H9 (cell line): ENCODE data around the gene WDR7. TPM values are rescaled to one million over a fixed set of nuclear protein-coding genes. Genes with fewer than 3 reads are reported as not detected.

Experiments used
- DNase-seq: peaks from one replicate; pipeline ENCODE4 v3.0.0-alpha.2; 2017
- H2AFZ ChIP-seq: one replicate; pipeline ENCODE4 v1.6.1; 2013; ENCODE audit warnings: mild to moderate bottlenecking, low read length, control low read depth, moderate library complexity
- H2AK5ac ChIP-seq: 2 replicates; pipeline ENCODE4 v1.6.1; 2013; ENCODE audit warnings: low read length, control low read depth, mixed read lengths; ENCODE audit not compliant: insufficient read length
- H2BK120ac ChIP-seq: one replicate; pipeline ENCODE4 v1.6.1; 2013; ENCODE audit warnings: low read depth, mild to moderate bottlenecking, low read length, control low read depth, inconsistent platforms; ENCODE audit not compliant: poor library complexity, severe bottlenecking
- H2BK12ac ChIP-seq: 2 replicates; pipeline ENCODE4 v1.6.1; 2013; ENCODE audit warnings: low read length, control low read depth, mixed read lengths, low read depth; ENCODE audit not compliant: insufficient read length
- H2BK15ac ChIP-seq: 2 replicates; pipeline ENCODE4 v1.6.1; 2013; ENCODE audit warnings: low read depth, low read length, control low read depth
- H2BK20ac ChIP-seq: one replicate; pipeline ENCODE4 v1.6.1; 2013; ENCODE audit warnings: low read depth, mild to moderate bottlenecking, low read length, control low read depth, inconsistent platforms; ENCODE audit not compliant: poor library complexity, severe bottlenecking
- H2BK5ac ChIP-seq: 2 replicates; pipeline ENCODE4 v1.6.1; 2013; ENCODE audit warnings: low read length, control low read depth, mixed read lengths; ENCODE audit not compliant: insufficient read length
- H3K14ac ChIP-seq: 2 replicates; pipeline ENCODE4 v1.6.1; 2013; ENCODE audit warnings: low read length, control low read depth; ENCODE audit not compliant: insufficient read depth
- H3K18ac ChIP-seq: 2 replicates; pipeline ENCODE4 v1.6.1; 2013; ENCODE audit warnings: low read depth, mild to moderate bottlenecking, mixed read lengths, low read length, control low read depth; ENCODE audit not compliant: insufficient read length
- H3K23ac ChIP-seq: 2 replicates; pipeline ENCODE4 v1.6.1; 2013; ENCODE audit warnings: low read length, control low read depth, mixed read lengths, low read depth; ENCODE audit not compliant: insufficient read length
- H3K23me2 ChIP-seq: 2 replicates; pipeline ENCODE4 v1.6.1; 2013; ENCODE audit warnings: low read depth, mild to moderate bottlenecking, mixed read lengths, low read length, control low read depth; ENCODE audit not compliant: insufficient read length, poor library complexity, severe bottlenecking
- H3K27ac ChIP-seq: 2 replicates; pipeline ENCODE4 v1.5.1; 2013; ENCODE audit warnings: low read length, control low read depth, mixed read lengths, low read depth; ENCODE audit not compliant: insufficient read length
- H3K27me3 ChIP-seq: 2 replicates; pipeline ENCODE4 v1.6.1; 2013; ENCODE audit warnings: low read length, control low read depth, inconsistent platforms; ENCODE audit not compliant: insufficient read depth
- H3K4ac ChIP-seq: 2 replicates; pipeline ENCODE4 v1.6.1; 2013; ENCODE audit warnings: low read depth, mild to moderate bottlenecking, control low read depth, inconsistent platforms, low read length, moderate library complexity
- H3K4me1 ChIP-seq: 2 replicates; pipeline ENCODE4 v1.6.1; 2013; ENCODE audit warnings: low read length, control low read depth, inconsistent platforms; ENCODE audit not compliant: insufficient read depth
- H3K4me2 ChIP-seq: 2 replicates; pipeline ENCODE4 v1.6.1; 2013; ENCODE audit warnings: low read length, control low read depth, mixed read lengths; ENCODE audit not compliant: insufficient read length, insufficient read depth
- H3K56ac ChIP-seq: 2 replicates; pipeline ENCODE4 v1.6.1; 2013; ENCODE audit warnings: low read depth, mild to moderate bottlenecking, mixed read lengths, low read length, control low read depth; ENCODE audit not compliant: insufficient read length
- H3K79me1 ChIP-seq: 2 replicates; pipeline ENCODE4 v1.6.1; 2013; ENCODE audit warnings: low read depth, mild to moderate bottlenecking, moderate library complexity, low read length, control low read depth, inconsistent platforms; ENCODE audit not compliant: insufficient read depth, poor library complexity, severe bottlenecking
- H3K79me2 ChIP-seq: 2 replicates; pipeline ENCODE4 v1.6.1; 2013; ENCODE audit warnings: low read length, control low read depth, inconsistent platforms; ENCODE audit not compliant: insufficient read depth
- H3K9ac ChIP-seq: 2 replicates; pipeline ENCODE4 v1.6.1; 2013; ENCODE audit warnings: low read length, control low read depth, mixed read lengths; ENCODE audit not compliant: insufficient read length; ENCODE audit errors: extremely low read depth
- H3K9me3 ChIP-seq: one replicate; pipeline ENCODE4 v1.6.1; 2013; ENCODE audit warnings: low read depth, low read length, inconsistent platforms; ENCODE audit not compliant: control insufficient read depth
- H3T11ph ChIP-seq: one replicate; pipeline ENCODE4 v1.6.1; 2013; ENCODE audit warnings: mild to moderate bottlenecking, low read length, control low read depth, inconsistent platforms
- H4K20me1 ChIP-seq: one replicate; pipeline ENCODE4 v1.6.1; 2013; ENCODE audit not compliant: control insufficient read depth, insufficient read length, insufficient read depth
- H4K5ac ChIP-seq: 2 replicates; pipeline ENCODE4 v1.6.1; 2013; ENCODE audit warnings: low read depth, mild to moderate bottlenecking, mixed read lengths, low read length, control low read depth; ENCODE audit not compliant: insufficient read length
- H4K8ac ChIP-seq: replicated peaks from 2 replicates; pipeline ENCODE4 v1.6.1; 2013; ENCODE audit warnings: low read length, control low read depth, mixed read lengths, low read depth; ENCODE audit not compliant: insufficient read length
- H4K91ac ChIP-seq: 2 replicates; pipeline ENCODE4 v1.6.1; 2013; ENCODE audit warnings: low read depth, mild to moderate bottlenecking, moderate library complexity, mixed read lengths, low read length, control low read depth; ENCODE audit not compliant: insufficient read length
- H3K27ac Mint-ChIP-seq, 3 experiments: 2 replicates in 2 of 3; 3 replicates in 1 of 3; pipeline ENCODE4 v1.8.0; 2020 to 2021; ENCODE audit warnings: mixed read lengths in 3 of 3, mild to moderate bottlenecking in 1 of 3, moderate library complexity in 1 of 3
- H3K27me3 Mint-ChIP-seq: 2 replicates; pipeline ENCODE4 v1.8.0; 2021; ENCODE audit warnings: low read depth, mild to moderate bottlenecking, moderate library complexity, mixed read lengths
- H3K36me3 Mint-ChIP-seq, 3 experiments: 2 replicates in 2 of 3; 3 replicates in 1 of 3; pipeline ENCODE4 v1.8.0; 2020 to 2021; ENCODE audit warnings: low read depth in 3 of 3, mixed read lengths in 3 of 3; ENCODE audit not compliant: insufficient read depth in 1 of 3
- H3K4me1 Mint-ChIP-seq, 2 experiments: 2 replicates each; pipeline ENCODE4 v1.8.0; 2020; ENCODE audit warnings: mixed read lengths in 2 of 2
- H3K4me3 Mint-ChIP-seq, 2 experiments: 2 replicates in 1 of 2; 3 replicates in 1 of 2; pipeline ENCODE4 v1.8.0; 2020 to 2021; ENCODE audit warnings: mild to moderate bottlenecking in 2 of 2, mixed read lengths in 2 of 2, moderate library complexity in 1 of 2
- H3K9me3 Mint-ChIP-seq, 2 experiments: 2 replicates in 1 of 2; 3 replicates in 1 of 2; pipeline ENCODE4 v1.8.0; 2020; ENCODE audit warnings: mild to moderate bottlenecking in 2 of 2, mixed read lengths in 2 of 2, moderate library complexity in 1 of 2
- CTCF ChIP-seq: fragments of 200-600 bp; sonication (generic); conservative IDR thresholded peaks from 3 replicates; pipeline ENCODE4 v1.8.0; 2021; ENCODE audit warnings: antibody characterized with exemption, mild to moderate bottlenecking
- WGBS: extraction: QIAGEN DNeasy Blood & Tissue Kit; methylation state at CpG from one replicate; pipeline ENCODE4 v1.1.7; 2013; ENCODE audit warnings: missing lambda C conversion rate, low lambda C conversion rate, mixed read lengths; ENCODE audit not compliant: insufficient read length; ENCODE audit errors: extremely low coverage; 5-methylcytosine and 5-hydroxymethylcytosine counted together
- total RNA-seq: library from RNA; stranded (reverse); gene quantifications from 2 replicates; pipeline ENCODE4 v1.2.1, GENCODE V29; 2021

The WDR7 gene
- total RNA-seq, 1 experiment from 2014 or later = 14.8 TPM

GRCh38 chr18:56799756-56800155 is 148.6 kb downstream of the WDR7 start:
- WGBS = no CpG with 5 or more reads among the region's 2 CpGs
- H3K27ac ChIP-seq = no peak overlapping the region
- H4K20me1 ChIP-seq = no peaks in the 10 kb centered on the region
- Mint-ChIP-seq H3K9me3 (no peaks in the 10 kb centered on the region), H3K27ac (no peak overlapping the region), H3K4me1 (no peaks in the 10 kb centered on the region), H3K27me3 (no peaks in the 10 kb centered on the region), H3K4me3 (no peak overlapping the region), H3K36me3 (no peaks in the 10 kb centered on the region)
- no peak overlapping the region for H4K91ac ChIP-seq
- no peaks in the 10 kb centered on the region for H3K79me1 ChIP-seq
- no peak overlapping the region for H2BK120ac ChIP-seq
- H2AK5ac ChIP-seq = no peak overlapping the region
- no peak overlapping the region for H3K9ac ChIP-seq
- no peaks in the 10 kb centered on the region for H3K27me3 ChIP-seq
- H3K23ac ChIP-seq = no peak overlapping the region
- no peak overlapping the region for H2BK20ac ChIP-seq
- no peaks in the 10 kb centered on the region for H3K4me1 ChIP-seq
- no peak overlapping the region for H2BK15ac ChIP-seq
- no peak overlapping the region for H2BK12ac ChIP-seq
- no peak for TF ChIP-seq CTCF
- H2BK5ac ChIP-seq = no peak overlapping the region
- H4K5ac ChIP-seq = no peak overlapping the region
- no peak for DNase-seq
- H3T11ph ChIP-seq = no peak overlapping the region
- H3K4me2 ChIP-seq = no peak overlapping the region
- H3K14ac ChIP-seq = no peak overlapping the region
- no peak overlapping the region for H4K8ac ChIP-seq
- H3K18ac ChIP-seq = no peak overlapping the region
- H2AFZ ChIP-seq = no peak overlapping the region
- no peaks in the 10 kb centered on the region for H3K79me2 ChIP-seq
- no peaks in the 10 kb centered on the region for H3K9me3 ChIP-seq
- no peak overlapping the region for H3K4ac ChIP-seq
- H3K56ac ChIP-seq = no peak overlapping the region
- no peaks in the 10 kb centered on the region for H3K23me2 ChIP-seq
